Mesendoderm (in vitro differentiated cells): ENCODE data around the gene VENTX.

Experiments used
- DNase-seq: peaks from one replicate; pipeline ENCODE4 v3.0.0; 2013
- H2AK5ac ChIP-seq: 2 replicates; pipeline ENCODE4 v1.6.1; 2013; ENCODE audit warnings: low read length, inconsistent platforms
- H2BK120ac ChIP-seq: 2 replicates; pipeline ENCODE4 v1.6.1; 2013; ENCODE audit warnings: low read depth, mild to moderate bottlenecking, low read length, moderate library complexity, mixed read lengths
- H2BK15ac ChIP-seq: replicated peaks from 2 replicates; pipeline ENCODE4 v1.6.1; 2013; ENCODE audit warnings: low read depth, mild to moderate bottlenecking, moderate library complexity
- H2BK5ac ChIP-seq: 2 replicates; pipeline ENCODE4 v1.6.1; 2013; ENCODE audit warnings: low read length, inconsistent platforms
- H3K18ac ChIP-seq: 2 replicates; pipeline ENCODE4 v1.6.1; 2013; ENCODE audit warnings: mild to moderate bottlenecking, low read length, mixed read lengths
- H3K23ac ChIP-seq: one replicate; pipeline ENCODE4 v1.6.1; 2013; ENCODE audit warnings: low read length
- H3K27ac ChIP-seq: 2 replicates; pipeline ENCODE4 v1.5.1; 2013; ENCODE audit warnings: low read depth, mild to moderate bottlenecking, inconsistent platforms, low read length, moderate library complexity
- H3K27me3 ChIP-seq: 2 replicates; pipeline ENCODE4 v1.6.1; 2013; ENCODE audit warnings: low read length, control low read depth, mild to moderate bottlenecking, inconsistent platforms; ENCODE audit not compliant: insufficient read depth, poor library complexity
- H3K36me3 ChIP-seq: 2 replicates; pipeline ENCODE4 v1.6.1; 2013; ENCODE audit warnings: low read length, inconsistent platforms; ENCODE audit not compliant: control insufficient read depth, insufficient read depth
- H3K4ac ChIP-seq: one replicate; pipeline ENCODE4 v1.6.1; 2013; ENCODE audit warnings: low read depth, mild to moderate bottlenecking, low read length, moderate library complexity
- H3K4me1 ChIP-seq: 2 replicates; pipeline ENCODE4 v1.6.1; 2013; ENCODE audit warnings: low read depth, low read length, inconsistent platforms; ENCODE audit not compliant: control insufficient read depth
- H3K4me2 ChIP-seq: 2 replicates; pipeline ENCODE4 v1.6.1; 2013; ENCODE audit warnings: low read length
- H3K4me3 ChIP-seq: 2 replicates; pipeline ENCODE4 v1.5.1; 2013; ENCODE audit warnings: mild to moderate bottlenecking, low read length
- H3K56ac ChIP-seq: one replicate; pipeline ENCODE4 v1.6.1; 2013; ENCODE audit warnings: low read length
- H3K79me1 ChIP-seq: 2 replicates; pipeline ENCODE4 v1.6.1; 2013; ENCODE audit warnings: low read length, inconsistent platforms
- H3K79me2 ChIP-seq: 2 replicates; pipeline ENCODE4 v1.6.1; 2013; ENCODE audit warnings: mild to moderate bottlenecking, low read length; ENCODE audit not compliant: control insufficient read depth, insufficient read depth
- H3K9ac ChIP-seq: 2 replicates; pipeline ENCODE4 v1.6.1; 2013; ENCODE audit warnings: low read length, inconsistent platforms
- H4K5ac ChIP-seq: one replicate; pipeline ENCODE4 v1.6.1; 2013; ENCODE audit warnings: low read length
- H4K8ac ChIP-seq: one replicate; pipeline ENCODE4 v1.6.1; 2013; ENCODE audit warnings: low read depth, mild to moderate bottlenecking, control low read depth, low read length, moderate library complexity
- WGBS: extraction: QIAGEN DNeasy Blood & Tissue Kit; methylation state at CpG from one replicate; pipeline ENCODE4 v1.1.7; 2013; ENCODE audit warnings: low lambda C conversion rate, missing lambda C conversion rate; ENCODE audit not compliant: insufficient coverage; ENCODE audit errors: extremely low coverage; 5-methylcytosine and 5-hydroxymethylcytosine counted together

VENTX gene

DNA sequence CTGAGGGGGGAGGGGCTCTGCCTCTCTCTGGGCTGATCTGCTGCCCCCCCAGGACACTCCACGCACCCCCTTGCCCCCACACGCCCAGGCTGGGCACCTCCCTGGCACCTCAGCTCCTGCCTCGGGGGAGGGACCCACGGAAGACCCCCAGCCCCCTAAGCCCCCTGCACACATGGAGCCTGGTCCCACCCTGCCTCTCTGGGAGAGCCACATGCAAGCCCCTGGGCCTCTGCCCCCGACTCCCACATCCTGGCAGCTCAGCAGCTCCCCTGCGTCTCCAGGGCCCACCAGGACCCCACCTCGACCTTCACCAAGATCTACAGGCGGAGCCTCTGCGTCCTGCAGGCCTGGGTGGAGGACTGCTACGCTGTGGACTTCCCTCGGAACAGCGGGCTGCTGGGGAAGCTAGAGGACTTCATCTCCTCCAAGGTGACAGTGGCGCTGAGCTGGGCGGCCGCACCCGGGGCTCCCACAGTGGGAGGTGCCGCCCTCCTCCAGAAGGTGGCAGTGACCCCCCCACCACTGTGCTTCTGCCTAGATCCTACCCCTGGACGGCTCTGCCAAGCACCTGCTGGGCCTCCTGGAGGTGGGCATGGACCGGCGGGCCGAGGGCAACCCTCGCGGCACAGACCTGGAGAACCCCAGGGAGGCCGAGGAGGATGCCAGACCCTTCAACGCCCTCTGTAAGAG is 26.4 kb upstream of the VENTX start:
- Histone ChIP-seq H4K8ac (no peak overlapping the region), H3K9ac (no peak overlapping the region), H3K4me2 (no peak overlapping the region), H3K36me3 (no peaks in the 10 kb centered on the region), H3K79me2 (no peaks in the 10 kb centered on the region), H3K4me3 (no peak overlapping the region), H3K27me3 (no peaks in the 10 kb centered on the region), H3K56ac (no peak overlapping the region), H3K23ac (no peak overlapping the region), H3K79me1 (no peaks in the 10 kb centered on the region), H3K4ac (no peak overlapping the region), H2AK5ac (no peak overlapping the region), H3K18ac (no peak overlapping the region), H2BK5ac (no peak overlapping the region), H3K4me1 (no peaks in the 10 kb centered on the region), H3K27ac (no peak overlapping the region), H2BK120ac (no peak overlapping the region), H4K5ac (no peak overlapping the region), H2BK15ac (no peak overlapping the region)
- no CpG with 5 or more reads among the region's 25 CpGs for WGBS
- no peak for DNase-seq

DNA sequence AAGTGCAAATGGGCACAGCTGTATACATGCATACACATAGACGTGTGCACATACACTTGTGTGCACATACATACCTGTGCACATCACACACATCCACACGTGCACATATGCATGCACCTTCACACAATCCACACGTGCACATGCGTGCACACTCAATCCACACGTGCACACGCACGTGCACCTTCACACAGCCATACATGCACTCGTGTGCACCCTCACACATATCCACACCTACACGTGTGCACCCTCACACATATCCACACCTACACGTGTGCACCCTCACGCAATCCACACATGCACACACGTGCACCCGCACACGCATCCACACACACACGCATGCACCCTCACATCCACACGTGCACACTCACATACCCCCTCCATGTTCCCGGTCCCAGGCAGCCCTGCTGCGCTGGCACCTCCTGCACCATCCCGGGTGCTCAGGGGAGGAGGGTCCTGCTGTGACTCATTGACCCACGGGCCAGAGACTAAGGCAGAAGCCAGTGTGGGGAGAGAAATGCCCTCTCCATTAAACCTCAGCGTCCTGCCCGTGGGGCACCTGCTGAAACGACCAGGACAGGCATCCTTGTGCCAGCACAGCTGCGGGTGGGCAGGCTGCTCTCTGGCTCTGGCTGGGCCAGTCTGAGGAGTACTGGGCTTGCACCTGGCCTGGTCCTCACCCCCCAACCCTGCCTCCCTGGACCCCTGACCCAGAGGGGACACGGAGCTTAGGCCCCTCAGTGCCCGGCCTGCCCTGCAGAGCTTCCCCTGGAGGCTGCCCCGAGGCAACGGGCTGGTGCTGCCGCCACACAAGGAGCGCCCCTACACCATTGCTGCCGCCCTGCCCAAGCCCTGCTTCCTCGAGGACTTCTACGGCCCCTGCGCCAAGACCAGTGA is 25.4 kb upstream of the VENTX start:
- no peak overlapping the region for H4K8ac ChIP-seq
- H2BK5ac ChIP-seq = no peak overlapping the region
- H2BK120ac ChIP-seq = no peak overlapping the region
- H3K9ac ChIP-seq = no peak overlapping the region
- H3K18ac ChIP-seq = no peak overlapping the region
- no peak overlapping the region for H3K4me2 ChIP-seq
- no peak overlapping the region for H3K56ac ChIP-seq
- no peak overlapping the region for H3K27ac ChIP-seq
- no peaks in the 10 kb centered on the region for H3K79me2 ChIP-seq
- no peaks in the 10 kb centered on the region for H3K79me1 ChIP-seq
- H3K4me3 ChIP-seq = no peak overlapping the region
- H2AK5ac ChIP-seq = no peak overlapping the region
- H4K5ac ChIP-seq = no peak overlapping the region
- H3K27me3 ChIP-seq = no peaks in the 10 kb centered on the region
- DNase-seq = no peak
- no peak overlapping the region for H3K4ac ChIP-seq
- no peak overlapping the region for H3K23ac ChIP-seq
- H3K4me1 ChIP-seq = no peaks in the 10 kb centered on the region
- no peaks in the 10 kb centered on the region for H3K36me3 ChIP-seq
- H2BK15ac ChIP-seq = no peak overlapping the region
- no CpG with 5 or more reads among the region's 34 CpGs for WGBS

- no peak overlapping the region for H2BK15ac ChIP-seq
- no peak overlapping the region for H3K23ac ChIP-seq
- no peaks in the 10 kb centered on the region for H3K4me1 ChIP-seq
- no peak overlapping the region for H3K9ac ChIP-seq
- H3K4ac ChIP-seq = no peak overlapping the region
- H3K79me2 ChIP-seq = no peaks in the 10 kb centered on the region
- H3K4me2 ChIP-seq = no peak overlapping the region
- no peaks in the 10 kb centered on the region for H3K79me1 ChIP-seq
- no peak overlapping the region for H3K56ac ChIP-seq
- H3K27me3 ChIP-seq = no peaks in the 10 kb centered on the region
- no peak overlapping the region for H2BK120ac ChIP-seq
- DNase-seq = no peak
- no peaks in the 10 kb centered on the region for H3K36me3 ChIP-seq
- H3K4me3 ChIP-seq = no peak overlapping the region
- no peak overlapping the region for H3K27ac ChIP-seq
- H4K8ac ChIP-seq = no peak overlapping the region
- no CpG with 5 or more reads among the region's 20 CpGs for WGBS
- no peak overlapping the region for H4K5ac ChIP-seq
- H2BK5ac ChIP-seq = no peak overlapping the region
- H3K18ac ChIP-seq = no peak overlapping the region
- no peak overlapping the region for H2AK5ac ChIP-seq
These were observed 24.7 kb upstream of the VENTX start for GRCh38 chr10:133212853-133213494.

GRCh38 chr10:133213641-133214467 is 23.8 kb upstream of the VENTX start:
- no peaks in the 10 kb centered on the region for H3K27me3 ChIP-seq
- H2BK5ac ChIP-seq = no peak overlapping the region
- no peak overlapping the region for H3K4me3 ChIP-seq
- no peak overlapping the region for H4K5ac ChIP-seq
- H4K8ac ChIP-seq = no peak overlapping the region
- H3K79me2 ChIP-seq = no peaks in the 10 kb centered on the region
- no peak overlapping the region for H2BK15ac ChIP-seq
- H2BK120ac ChIP-seq = no peak overlapping the region
- no peaks in the 10 kb centered on the region for H3K79me1 ChIP-seq
- no peak overlapping the region for H3K4me2 ChIP-seq
- H2AK5ac ChIP-seq = no peak overlapping the region
- no peak overlapping the region for H3K27ac ChIP-seq
- no peak overlapping the region for H3K56ac ChIP-seq
- no peak overlapping the region for H3K9ac ChIP-seq
- no peaks in the 10 kb centered on the region for H3K4me1 ChIP-seq
- no peak for DNase-seq
- H3K36me3 ChIP-seq = no peaks in the 10 kb centered on the region
- no peak overlapping the region for H3K23ac ChIP-seq
- no peak overlapping the region for H3K18ac ChIP-seq
- WGBS = no CpG with 5 or more reads among the region's 32 CpGs
- H3K4ac ChIP-seq = no peak overlapping the region

DNA sequence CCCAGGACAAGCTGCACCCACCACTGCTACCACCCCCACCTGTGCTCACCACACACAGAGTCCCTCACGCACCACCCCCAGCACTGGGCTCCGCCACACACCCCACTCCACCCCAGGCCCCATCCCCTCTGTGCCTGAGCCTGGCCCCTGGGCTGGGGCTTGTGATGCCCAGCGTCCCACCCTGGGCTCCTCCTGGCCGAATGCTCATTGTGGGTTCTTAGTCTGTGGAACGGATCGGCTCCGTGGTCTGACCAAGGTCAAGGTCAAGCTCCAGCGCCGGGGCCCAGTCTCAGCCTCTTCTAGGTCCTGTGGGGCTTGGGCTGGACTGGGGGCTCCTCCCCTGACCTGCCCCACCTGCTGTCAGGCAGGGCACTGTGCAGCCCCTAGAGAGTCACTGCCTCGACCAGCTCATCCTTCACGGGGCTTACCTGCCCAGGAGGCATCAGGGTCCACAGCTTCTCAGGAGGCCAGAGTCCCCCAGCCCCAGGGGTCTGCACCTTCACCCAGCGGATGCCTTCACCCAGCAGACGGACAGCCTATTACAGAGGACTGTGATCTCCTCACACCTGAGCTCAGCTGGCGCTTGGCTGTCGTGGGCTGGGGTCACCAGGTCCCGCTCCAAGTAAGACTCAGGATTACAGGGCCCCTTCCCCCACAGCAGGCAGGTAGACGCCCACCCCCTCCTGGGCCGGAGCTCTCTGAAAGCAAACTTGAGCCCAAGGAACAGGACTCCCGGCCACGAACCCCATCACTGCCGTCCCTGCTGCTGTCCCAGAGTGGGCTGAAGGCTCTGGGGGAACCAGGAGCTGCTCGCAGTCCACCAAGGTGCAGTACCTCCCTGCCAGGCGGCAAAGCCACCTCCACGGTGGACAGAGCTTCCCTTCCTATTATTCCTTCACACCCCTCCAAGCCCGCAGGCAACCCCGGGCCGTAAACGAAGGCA is 22.9 kb upstream of the VENTX start:
- no peak overlapping the region for H2BK15ac ChIP-seq
- no peak overlapping the region for H2BK5ac ChIP-seq
- no peaks in the 10 kb centered on the region for H3K27me3 ChIP-seq
- no peaks in the 10 kb centered on the region for H3K79me1 ChIP-seq
- H2AK5ac ChIP-seq = no peak overlapping the region
- H3K18ac ChIP-seq = no peak overlapping the region
- H3K56ac ChIP-seq = no peak overlapping the region
- H4K8ac ChIP-seq = no peak overlapping the region
- no peak overlapping the region for H3K27ac ChIP-seq
- no peak overlapping the region for H3K23ac ChIP-seq
- no peak overlapping the region for H4K5ac ChIP-seq
- no peak overlapping the region for H3K4me3 ChIP-seq
- H3K4me2 ChIP-seq = no peak overlapping the region
- no peaks in the 10 kb centered on the region for H3K4me1 ChIP-seq
- H3K79me2 ChIP-seq = no peaks in the 10 kb centered on the region
- no peak for DNase-seq
- no peaks in the 10 kb centered on the region for H3K36me3 ChIP-seq
- H3K4ac ChIP-seq = no peak overlapping the region
- H3K9ac ChIP-seq = no peak overlapping the region
- no peak overlapping the region for H2BK120ac ChIP-seq
- WGBS = no CpG with 5 or more reads among the region's 28 CpGs
